Trophoblast cell (in vitro differentiated cells and primary cell): ENCODE data around the gene PIGP.

Experiments used
- DNase-seq, 2 donors: peaks; one replicate each; pipeline ENCODE4 v3.0.0-alpha.2; 2016
- H2AFZ ChIP-seq: 2 replicates; pipeline ENCODE4 v1.6.1; 2013; ENCODE audit warnings: low read length, moderate library complexity, mild to moderate bottlenecking; ENCODE audit not compliant: insufficient read depth, poor library complexity
- H2AK5ac ChIP-seq: 2 replicates; pipeline ENCODE4 v1.6.1; 2013; ENCODE audit warnings: mild to moderate bottlenecking, low read length
- H2BK120ac ChIP-seq: 2 replicates; pipeline ENCODE4 v1.6.1; 2013; ENCODE audit warnings: low read length, mild to moderate bottlenecking, moderate library complexity; ENCODE audit not compliant: insufficient read depth, poor library complexity
- H2BK12ac ChIP-seq: 2 replicates; pipeline ENCODE4 v1.6.1; 2013; ENCODE audit warnings: mild to moderate bottlenecking, low read length, moderate library complexity
- H2BK5ac ChIP-seq: 2 replicates; pipeline ENCODE4 v1.6.1; 2013; ENCODE audit warnings: low read length, low read depth, moderate library complexity, mild to moderate bottlenecking; ENCODE audit not compliant: poor library complexity
- H3K14ac ChIP-seq: 2 replicates; pipeline ENCODE4 v1.6.1; 2013; ENCODE audit warnings: mild to moderate bottlenecking, low read length
- H3K18ac ChIP-seq: 2 replicates; pipeline ENCODE4 v1.6.1; 2013; ENCODE audit warnings: mild to moderate bottlenecking, low read length
- H3K23ac ChIP-seq: 2 replicates; pipeline ENCODE4 v1.6.1; 2013; ENCODE audit warnings: low read length
- H3K27ac ChIP-seq: 2 replicates; pipeline ENCODE4 v1.5.1; 2013; ENCODE audit warnings: low read depth, mild to moderate bottlenecking, inconsistent platforms, low read length, moderate library complexity
- H3K27me3 ChIP-seq: 2 replicates; pipeline ENCODE4 v1.6.1; 2013; ENCODE audit warnings: inconsistent platforms, mild to moderate bottlenecking, low read length, moderate library complexity; ENCODE audit not compliant: insufficient read depth
- H3K36me3 ChIP-seq, 2 experiments: 1 replicate in 1 of 2; 2 replicates in 1 of 2; pipeline ENCODE4 v1.6.1; 2013; ENCODE audit warnings: low read length in 2 of 2, mild to moderate bottlenecking in 2 of 2, moderate library complexity in 1 of 2; ENCODE audit not compliant: insufficient read depth in 2 of 2, control insufficient read depth in 1 of 2
- H3K4ac ChIP-seq: 2 replicates; pipeline ENCODE4 v1.6.1; 2013; ENCODE audit warnings: low read depth, mild to moderate bottlenecking, low read length, moderate library complexity
- H3K4me1 ChIP-seq, 2 experiments: 1 replicate in 1 of 2; 2 replicates in 1 of 2; pipeline ENCODE4 v1.6.1; 2013; ENCODE audit warnings: low read length in 2 of 2, mild to moderate bottlenecking in 2 of 2, moderate library complexity in 1 of 2; ENCODE audit not compliant: insufficient read depth in 2 of 2, control insufficient read depth in 1 of 2
- H3K4me2 ChIP-seq: 2 replicates; pipeline ENCODE4 v1.6.1; 2013; ENCODE audit warnings: inconsistent platforms, mild to moderate bottlenecking, low read length, moderate library complexity
- H3K4me3 ChIP-seq: 2 replicates; pipeline ENCODE4 v1.5.1; 2013; ENCODE audit warnings: mild to moderate bottlenecking, low read depth, low read length, inconsistent platforms
- H3K79me1 ChIP-seq: one replicate; pipeline ENCODE4 v1.6.1; 2013; ENCODE audit warnings: low read length
- H3K79me2 ChIP-seq: 2 replicates; pipeline ENCODE4 v1.6.1; 2013; ENCODE audit warnings: low read length, mild to moderate bottlenecking; ENCODE audit not compliant: control insufficient read depth, insufficient read depth, poor library complexity
- H3K9ac ChIP-seq: 2 replicates; pipeline ENCODE4 v1.6.1; 2013; ENCODE audit warnings: mild to moderate bottlenecking, low read length
- H3K9me3 ChIP-seq: 2 replicates; pipeline ENCODE4 v1.6.1; 2013; ENCODE audit warnings: low read depth, mild to moderate bottlenecking, control low read depth, inconsistent platforms, low read length; ENCODE audit not compliant: insufficient read depth
- H4K12ac ChIP-seq: 2 replicates; pipeline ENCODE4 v1.6.1; 2013; ENCODE audit warnings: low read depth, mild to moderate bottlenecking, low read length, moderate library complexity
- H4K8ac ChIP-seq: 2 replicates; pipeline ENCODE4 v1.6.1; 2013; ENCODE audit warnings: low read depth, mild to moderate bottlenecking, low read length, moderate library complexity
- H4K91ac ChIP-seq: one replicate; pipeline ENCODE4 v1.6.1; 2013; ENCODE audit warnings: low read depth, mild to moderate bottlenecking, low read length, moderate library complexity
- WGBS: extraction: QIAGEN DNeasy Blood & Tissue Kit; methylation state at CpG from one replicate; pipeline ENCODE4 v1.1.7; 2013; ENCODE audit warnings: missing lambda C conversion rate; ENCODE audit not compliant: insufficient read length, insufficient coverage; ENCODE audit errors: extremely low coverage; 5-methylcytosine and 5-hydroxymethylcytosine counted together

PIGP gene

GRCh38 chr21:37065561-37066177 is 7.2 kb downstream of the PIGP start:
- Histone ChIP-seq H2BK12ac (no peak overlapping the region), H2AK5ac (no peak overlapping the region)

DNA sequence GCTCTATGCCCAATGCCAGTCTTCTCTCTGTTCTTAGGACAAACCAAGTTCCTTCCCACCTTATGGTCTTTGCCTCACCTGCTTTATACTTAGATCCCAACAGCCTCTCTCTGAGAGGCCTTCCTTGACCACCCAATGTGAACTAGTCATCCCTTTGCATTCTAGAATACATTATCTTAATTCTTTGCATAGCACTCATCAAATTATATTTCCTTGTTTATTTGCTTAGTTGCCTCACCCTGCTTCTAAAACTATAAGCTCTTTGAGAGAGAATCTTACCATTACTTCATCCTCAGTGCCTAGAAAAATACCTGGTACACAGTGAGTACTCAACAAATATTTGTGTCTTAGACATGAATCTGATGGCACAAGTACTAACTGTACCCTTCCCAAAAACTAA is 8.0 kb downstream of the PIGP start:
- H3K36me3 ChIP-seq: no peaks in the 10 kb centered on the region
- H4K91ac ChIP-seq: no peak overlapping the region
- no peak overlapping the region for H2AFZ ChIP-seq
- no peaks in the 10 kb centered on the region for H3K4me1 ChIP-seq
- H2BK120ac ChIP-seq: no peak overlapping the region
- no peak overlapping the region for H2BK12ac ChIP-seq
- DNase-seq: no peak
- no peaks in the 10 kb centered on the region for H3K79me1 ChIP-seq
- no peak overlapping the region for H3K4ac ChIP-seq
- no peak overlapping the region for H3K18ac ChIP-seq
- H2BK5ac ChIP-seq: no peak overlapping the region
- no peak overlapping the region for H3K9ac ChIP-seq
- H3K4me3 ChIP-seq: no peak overlapping the region
- no peak overlapping the region for H3K14ac ChIP-seq
- no peaks in the 10 kb centered on the region for H3K27me3 ChIP-seq
- H3K79me2 ChIP-seq: no peaks in the 10 kb centered on the region
- no peak overlapping the region for H2AK5ac ChIP-seq
- H4K12ac ChIP-seq: no peak overlapping the region
- no peak overlapping the region for H3K23ac ChIP-seq
- no peak overlapping the region for H3K4me2 ChIP-seq
- H3K9me3 ChIP-seq: no peaks in the 10 kb centered on the region
- H4K8ac ChIP-seq: no peak overlapping the region
- no peak overlapping the region for H3K27ac ChIP-seq

More at GRCh38 chr21:37065561-37066177, 7.2 kb downstream of the PIGP start:
- no peaks in the 10 kb centered on the region for H3K36me3 ChIP-seq
- H3K4me3 ChIP-seq: no peak overlapping the region
- no peak overlapping the region for H3K4me2 ChIP-seq
- H3K4me1 ChIP-seq: no peaks in the 10 kb centered on the region
- H3K23ac ChIP-seq: no peak overlapping the region
- no peak overlapping the region for H3K18ac ChIP-seq
- H2BK5ac ChIP-seq: no peak overlapping the region
- H3K4ac ChIP-seq: no peak overlapping the region
- H2BK120ac ChIP-seq: no peak overlapping the region
- no peak overlapping the region for H3K9ac ChIP-seq
- H4K91ac ChIP-seq: no peak overlapping the region
- no peak overlapping the region for H2AFZ ChIP-seq
- H3K27me3 ChIP-seq: no peaks in the 10 kb centered on the region
- H3K79me1 ChIP-seq: no peaks in the 10 kb centered on the region
- no peak overlapping the region for H4K12ac ChIP-seq
- no peak overlapping the region for H3K14ac ChIP-seq
- H3K79me2 ChIP-seq: no peaks in the 10 kb centered on the region
- DNase-seq: no peak
- no CpG with 5 or more reads among the region's 9 CpGs for WGBS
- no peaks in the 10 kb centered on the region for H3K9me3 ChIP-seq
- H3K27ac ChIP-seq: no peak overlapping the region
- no peak overlapping the region for H4K8ac ChIP-seq

DNA sequence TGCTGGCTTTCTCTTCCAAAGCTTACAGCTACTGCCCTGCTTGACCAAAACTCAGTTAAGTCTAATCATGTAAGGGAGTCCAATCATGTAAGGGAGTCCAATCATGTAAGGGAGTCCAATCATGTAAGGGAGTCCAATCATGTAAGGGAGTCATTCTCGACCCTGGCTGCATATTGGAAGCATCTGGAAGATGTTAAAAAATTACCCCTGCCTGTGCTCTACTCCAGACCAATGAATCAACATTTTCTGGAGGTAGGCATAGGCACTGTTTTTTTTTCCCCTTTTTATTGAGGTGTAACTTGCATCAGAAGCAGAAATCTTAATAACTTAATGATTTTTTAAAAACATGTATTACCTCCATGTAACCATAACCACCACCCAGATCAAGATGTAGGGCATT is 9.4 kb downstream of the PIGP start:
- H2AFZ ChIP-seq: no peak overlapping the region
- H3K79me1 ChIP-seq: no peaks in the 10 kb centered on the region
- H3K4me1 ChIP-seq: no peaks in the 10 kb centered on the region
- no peak overlapping the region for H3K4ac ChIP-seq
- no peaks in the 10 kb centered on the region for H3K27me3 ChIP-seq
- H3K27ac ChIP-seq: no peak overlapping the region
- H3K36me3 ChIP-seq: no peaks in the 10 kb centered on the region
- no peak overlapping the region for H3K4me2 ChIP-seq
- no CpG with 5 or more reads among the region's 1 CpG for WGBS
- no peak overlapping the region for H3K18ac ChIP-seq
- no peak overlapping the region for H3K4me3 ChIP-seq
- DNase-seq: no peak
- H3K9me3 ChIP-seq: no peaks in the 10 kb centered on the region
- no peak overlapping the region for H2BK12ac ChIP-seq
- H2AK5ac ChIP-seq: no peak overlapping the region
- H4K8ac ChIP-seq: no peak overlapping the region
- no peak overlapping the region for H3K23ac ChIP-seq
- H3K14ac ChIP-seq: no peak overlapping the region
- H3K79me2 ChIP-seq: no peaks in the 10 kb centered on the region
- H3K9ac ChIP-seq: no peak overlapping the region
- no peak overlapping the region for H4K91ac ChIP-seq
- no peak overlapping the region for H2BK120ac ChIP-seq
- H2BK5ac ChIP-seq: no peak overlapping the region
- H4K12ac ChIP-seq: no peak overlapping the region

DNA sequence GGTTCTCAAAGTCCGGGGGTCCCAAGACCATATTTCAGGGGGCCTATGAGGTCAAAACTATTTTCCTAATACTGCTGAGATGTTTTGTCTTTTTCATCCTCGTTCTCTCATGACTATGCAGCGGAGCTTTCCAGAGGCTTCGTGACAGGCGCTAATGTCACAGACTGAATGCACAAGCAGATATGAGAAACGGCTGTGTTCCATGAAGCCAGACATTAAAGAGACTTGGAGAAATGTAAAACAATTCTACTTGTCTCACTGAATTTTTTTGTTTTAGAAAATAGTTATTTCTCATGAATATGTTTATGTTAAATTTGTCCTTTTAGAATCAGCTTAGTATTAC is 10.3 kb downstream of the PIGP start:
- H3K36me3 ChIP-seq: no peaks in the 10 kb centered on the region
- no peak overlapping the region for H2AFZ ChIP-seq
- no CpG with 5 or more reads among the region's 6 CpGs for WGBS
- no peaks in the 10 kb centered on the region for H3K4me1 ChIP-seq
- H4K12ac ChIP-seq: no peak overlapping the region
- H3K23ac ChIP-seq: no peak overlapping the region
- H2BK120ac ChIP-seq: no peak overlapping the region
- no peak overlapping the region for H3K18ac ChIP-seq
- H2BK12ac ChIP-seq: no peak overlapping the region
- no peak overlapping the region for H2BK5ac ChIP-seq
- H4K91ac ChIP-seq: no peak overlapping the region
- no peak overlapping the region for H2AK5ac ChIP-seq
- peaks cover under 1% of the 10 kb centered on the region for H3K9me3 ChIP-seq
- H3K79me2 ChIP-seq: no peaks in the 10 kb centered on the region
- no peak for DNase-seq
- no peak overlapping the region for H3K9ac ChIP-seq
- no peak overlapping the region for H4K8ac ChIP-seq
- H3K4ac ChIP-seq: no peak overlapping the region
- no peak overlapping the region for H3K4me3 ChIP-seq
- no peak overlapping the region for H3K4me2 ChIP-seq
- no peaks in the 10 kb centered on the region for H3K27me3 ChIP-seq
- H3K14ac ChIP-seq: no peak overlapping the region
- no peaks in the 10 kb centered on the region for H3K79me1 ChIP-seq
- H3K27ac ChIP-seq: no peak overlapping the region
